A204.1 (cell line): ENCODE results near the gene TBC1D19.

Experiments used
- FAIRE-seq: peaks from 2 replicates; lab custom pipeline; 2012; peaks lifted over from hg19 to GRCh38; lab: Jason Lieb, UNC

The TBC1D19 gene

DNA sequence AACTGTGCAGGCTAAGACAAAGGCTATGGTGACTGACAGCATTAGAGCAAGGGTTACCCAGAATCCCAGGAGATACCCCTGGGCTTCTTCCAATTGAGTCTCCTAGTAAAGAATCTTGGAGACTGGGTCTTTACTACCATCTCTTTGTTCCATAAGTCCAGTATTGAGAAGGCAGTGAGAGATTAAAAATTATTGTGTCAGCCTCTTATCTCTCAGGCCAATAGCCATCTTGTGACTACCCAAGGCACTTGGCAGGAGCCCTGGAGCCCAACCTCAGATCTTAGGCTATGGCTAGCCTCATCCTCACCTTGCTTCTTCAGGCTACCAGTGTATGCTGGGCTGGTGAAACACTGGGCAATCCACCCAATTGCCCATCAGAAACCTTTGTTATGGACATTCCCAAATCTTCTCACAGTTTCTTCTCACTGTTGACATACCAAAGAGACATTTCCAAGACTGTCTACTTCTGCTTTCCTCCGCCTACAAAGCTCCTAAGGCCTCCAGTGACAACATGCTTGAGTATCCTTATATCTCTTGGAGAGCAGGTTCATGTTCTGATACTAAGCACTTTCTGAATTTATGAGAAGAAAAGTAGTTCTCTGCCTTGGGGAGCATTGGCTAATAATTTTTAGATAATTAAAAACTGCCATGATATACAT lies 200.5 kb downstream of the TBC1D19 start:
- no peak for FAIRE-seq

DNA sequence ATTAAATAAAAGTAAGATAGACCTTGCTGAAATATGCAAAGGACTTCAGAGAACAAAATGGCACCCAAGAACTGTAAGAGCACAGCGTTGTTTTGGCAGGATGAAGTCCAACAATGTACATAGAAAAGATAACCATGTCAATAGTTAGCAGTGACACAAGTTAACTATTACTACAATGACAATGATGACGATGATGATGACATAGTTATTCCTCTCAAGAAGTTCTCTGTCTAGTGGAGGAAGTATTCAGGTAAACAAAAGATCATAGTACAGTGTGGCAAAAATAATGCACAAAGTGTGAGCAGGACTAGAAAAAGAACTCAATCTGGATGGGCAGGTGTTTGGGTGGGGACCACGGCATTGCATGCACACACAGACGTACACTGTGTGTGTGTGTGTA lies 201.4 kb downstream of the TBC1D19 start:
- FAIRE-seq, result no peak

DNA sequence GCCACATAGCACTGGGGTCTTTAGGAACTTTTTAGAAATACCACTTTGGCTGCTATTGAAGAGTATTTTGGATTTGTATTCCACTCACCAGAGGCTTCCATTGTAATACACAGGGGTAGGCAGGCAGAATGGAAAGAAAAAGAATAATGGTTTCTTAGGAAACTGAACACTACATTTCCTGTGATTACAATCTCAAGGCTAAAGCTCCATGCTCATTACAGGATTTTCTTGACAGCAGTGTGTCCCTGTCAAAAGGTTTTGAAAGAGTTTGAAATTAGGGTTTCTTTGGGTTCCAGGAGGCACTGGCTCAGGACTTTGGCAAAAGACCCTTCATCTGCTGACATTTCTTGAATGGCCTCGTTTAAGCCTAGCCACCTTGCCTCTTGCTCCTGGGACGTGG lies 201.9 kb downstream of the TBC1D19 start:
- no peak for FAIRE-seq

DNA sequence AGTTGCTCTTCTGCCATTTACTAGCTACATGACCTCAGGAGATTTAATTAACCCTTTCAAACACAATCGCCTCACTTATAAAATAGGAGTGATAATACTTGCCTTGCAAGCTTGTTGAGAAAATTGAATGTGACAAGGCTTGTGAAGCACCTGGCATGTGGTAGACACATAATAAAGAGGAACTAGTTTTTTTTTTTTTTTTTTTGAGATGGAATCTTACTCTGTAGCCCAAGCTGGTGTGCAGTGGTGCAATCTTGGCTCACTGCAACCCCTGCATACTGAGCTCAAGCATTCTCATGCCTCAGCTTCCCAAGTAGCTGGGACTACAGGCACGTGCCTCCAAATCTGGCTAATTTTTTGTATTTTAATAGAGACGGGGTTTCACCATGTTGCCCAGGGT lies 203.0 kb downstream of the TBC1D19 start:
- no peak for FAIRE-seq

DNA sequence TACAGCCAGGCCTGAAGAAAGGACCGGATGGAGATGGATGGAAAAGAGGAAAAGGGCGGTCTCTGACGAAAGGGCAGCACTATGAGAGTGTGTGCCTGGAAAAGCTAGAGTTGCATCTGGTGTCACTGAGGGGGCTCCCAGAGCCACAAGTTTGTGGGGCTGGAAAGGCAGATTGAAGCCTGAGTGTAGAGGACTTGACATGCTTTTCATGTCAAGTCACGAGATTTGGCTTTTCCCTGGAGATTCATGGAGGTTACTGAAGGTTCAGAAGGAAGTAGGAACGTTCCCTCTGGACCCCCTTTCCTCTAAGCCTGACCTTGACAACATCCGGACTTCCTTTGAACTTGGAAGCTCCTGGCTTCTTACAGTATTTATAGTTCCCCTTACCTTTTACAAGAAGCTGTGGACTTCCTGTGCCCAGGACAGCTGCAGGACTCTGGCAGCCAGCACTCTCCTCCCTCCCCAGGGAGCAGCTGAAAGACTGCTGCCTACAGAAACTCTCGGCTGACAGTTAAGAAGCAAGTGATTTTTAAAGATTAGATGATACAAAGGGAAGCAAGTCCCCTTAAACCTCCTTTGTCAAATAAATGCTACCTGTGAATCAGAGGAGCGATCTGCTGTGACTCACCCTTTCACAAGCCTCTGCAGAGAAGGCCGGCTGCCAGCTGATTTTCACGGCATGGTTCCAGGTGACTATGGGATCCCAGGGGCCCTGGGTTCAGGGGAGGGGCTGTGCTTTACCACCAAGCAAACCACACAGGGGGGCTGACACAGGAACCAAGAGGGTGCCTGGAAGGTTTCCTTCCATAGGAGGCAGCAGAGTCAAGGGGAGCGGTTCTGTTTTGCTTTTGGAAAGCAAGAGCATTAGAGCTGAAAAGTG lies 203.8 kb downstream of the TBC1D19 start:
- no peak for FAIRE-seq

DNA sequence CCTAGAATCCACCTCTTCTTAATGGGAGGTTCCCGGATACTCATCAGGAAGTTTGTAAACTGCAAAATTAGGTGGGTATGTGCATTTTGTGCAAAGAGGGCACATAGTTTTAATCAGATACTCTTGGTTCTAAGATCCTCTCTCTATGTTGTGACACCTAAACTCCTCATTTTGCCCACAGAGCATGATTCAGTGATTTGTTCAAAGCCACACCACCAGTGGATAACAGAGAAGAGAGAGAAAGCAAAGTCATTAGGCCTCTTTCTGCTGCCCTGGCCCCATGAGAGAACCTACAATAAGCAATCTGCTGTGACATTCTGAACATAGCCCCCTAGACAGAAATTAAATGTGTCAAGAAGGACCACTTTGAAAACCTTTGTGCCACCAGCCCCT lies 204.5 kb downstream of the TBC1D19 start:
- FAIRE-seq, result no peak

DNA sequence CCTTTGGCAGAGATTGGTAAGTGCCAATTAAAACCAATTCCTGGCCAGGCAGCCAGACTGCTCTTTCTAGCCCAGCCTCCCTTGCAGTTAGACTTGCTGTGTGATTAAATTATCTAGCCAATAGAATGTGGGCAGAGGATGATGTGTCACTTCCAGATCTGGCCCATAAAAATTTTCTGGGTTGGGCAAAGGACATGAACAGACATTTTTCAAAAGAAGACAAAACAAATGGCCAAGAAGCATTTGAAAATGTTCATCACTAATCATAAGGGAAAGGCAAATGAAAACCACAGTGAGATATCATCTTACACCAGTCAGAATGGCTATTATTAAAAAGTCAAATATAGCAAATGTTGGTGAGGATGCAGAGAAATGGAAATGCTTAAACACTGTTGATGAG lies 205.3 kb downstream of the TBC1D19 start:
- FAIRE-seq, result no peak

DNA sequence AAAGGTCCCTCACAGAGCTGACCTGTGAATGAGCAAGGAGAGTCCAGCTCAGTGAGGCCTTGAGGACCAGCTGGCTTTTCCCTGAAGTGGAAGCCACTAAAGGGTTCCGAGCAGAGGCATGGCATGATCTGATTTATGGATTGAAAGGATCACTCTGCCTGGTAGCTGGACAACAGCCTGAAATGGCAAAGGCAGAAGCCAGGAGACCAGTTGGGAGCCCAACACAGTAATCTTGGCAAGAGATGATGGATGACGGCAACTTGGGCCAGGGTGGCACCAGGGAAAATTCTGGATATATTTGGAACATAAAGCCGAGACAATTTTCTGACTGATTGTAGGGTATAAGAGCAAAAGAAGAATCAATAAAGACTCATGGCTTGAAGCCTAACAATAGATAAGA lies 207.5 kb downstream of the TBC1D19 start:
- no peak for FAIRE-seq

DNA sequence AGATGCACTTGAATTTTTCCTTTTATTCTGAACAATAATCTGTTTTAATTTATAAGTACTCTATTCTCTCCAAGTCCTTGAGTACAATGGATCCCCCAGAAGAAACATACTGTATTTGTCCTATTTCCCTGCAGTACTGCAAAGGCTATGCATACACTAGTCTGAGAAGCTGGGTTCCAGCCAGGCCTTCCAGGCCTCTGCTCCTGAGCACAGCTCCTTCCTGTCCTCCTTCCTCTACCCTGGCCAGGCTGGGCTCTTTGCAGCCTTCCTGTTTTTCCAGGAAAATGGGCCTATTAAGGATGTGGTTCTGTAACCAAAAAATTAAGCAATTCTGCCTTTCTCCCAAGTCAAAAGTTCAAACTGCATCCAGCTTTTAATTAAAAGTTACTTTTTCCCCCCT lies 208.8 kb downstream of the TBC1D19 start:
- no peak for FAIRE-seq

DNA sequence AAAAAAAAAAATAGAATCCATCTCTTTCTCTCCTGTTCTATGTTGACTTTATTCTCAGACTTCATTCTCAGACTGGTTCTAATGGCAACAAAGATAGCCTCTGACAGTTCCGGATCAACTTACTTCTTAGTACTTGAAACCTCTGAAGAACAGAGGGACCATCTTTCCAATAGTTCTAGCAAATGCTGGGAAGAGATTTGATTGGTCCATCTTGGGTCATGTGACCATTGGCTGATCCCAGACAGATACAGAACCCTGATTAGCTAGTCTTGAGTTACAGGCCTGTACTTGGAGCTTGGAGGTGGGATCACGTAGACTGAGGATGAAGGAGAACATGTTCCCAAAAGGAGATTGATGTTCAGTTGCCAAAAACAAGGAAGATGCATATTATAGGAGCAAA lies 209.9 kb downstream of the TBC1D19 start:
- no peak for FAIRE-seq

DNA sequence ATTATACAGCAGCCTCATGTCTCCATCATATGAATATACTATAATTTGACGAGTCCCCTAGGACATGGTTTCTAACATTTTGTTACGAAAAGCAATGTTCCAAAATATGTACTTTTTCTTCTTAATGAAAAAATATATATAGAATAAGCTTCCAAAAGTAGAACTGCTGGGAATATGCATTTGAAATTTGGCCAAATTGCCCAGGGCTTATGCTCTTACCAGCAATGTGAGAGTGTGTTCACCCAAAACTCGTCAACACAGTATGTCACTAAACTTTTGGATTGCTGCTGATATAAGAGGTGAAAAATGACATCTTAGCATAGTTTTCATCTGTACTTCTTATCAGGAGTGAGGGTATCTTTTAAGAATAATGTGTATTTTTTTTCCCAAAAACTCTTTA lies 212.2 kb downstream of the TBC1D19 start:
- FAIRE-seq, result no peak

DNA sequence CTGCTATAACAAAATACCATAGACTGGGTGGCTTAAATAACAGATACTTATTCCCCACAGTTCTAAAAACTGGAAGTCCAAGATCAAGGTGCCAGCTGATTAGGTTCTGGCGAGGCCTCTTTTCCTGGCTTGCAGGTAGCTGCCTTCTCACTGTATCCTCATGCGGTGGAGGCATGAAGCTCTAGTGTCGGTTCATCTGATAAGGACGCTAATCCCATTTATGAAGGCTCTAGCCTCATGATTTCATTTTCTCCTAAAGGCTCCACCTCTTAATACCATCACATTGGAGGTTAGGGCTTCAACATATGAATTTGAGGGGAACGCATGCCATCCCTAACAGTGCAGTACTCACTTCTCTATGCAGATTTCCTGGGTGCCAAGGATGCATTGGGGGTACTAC lies 218.9 kb downstream of the TBC1D19 start:
- FAIRE-seq, result no peak

DNA sequence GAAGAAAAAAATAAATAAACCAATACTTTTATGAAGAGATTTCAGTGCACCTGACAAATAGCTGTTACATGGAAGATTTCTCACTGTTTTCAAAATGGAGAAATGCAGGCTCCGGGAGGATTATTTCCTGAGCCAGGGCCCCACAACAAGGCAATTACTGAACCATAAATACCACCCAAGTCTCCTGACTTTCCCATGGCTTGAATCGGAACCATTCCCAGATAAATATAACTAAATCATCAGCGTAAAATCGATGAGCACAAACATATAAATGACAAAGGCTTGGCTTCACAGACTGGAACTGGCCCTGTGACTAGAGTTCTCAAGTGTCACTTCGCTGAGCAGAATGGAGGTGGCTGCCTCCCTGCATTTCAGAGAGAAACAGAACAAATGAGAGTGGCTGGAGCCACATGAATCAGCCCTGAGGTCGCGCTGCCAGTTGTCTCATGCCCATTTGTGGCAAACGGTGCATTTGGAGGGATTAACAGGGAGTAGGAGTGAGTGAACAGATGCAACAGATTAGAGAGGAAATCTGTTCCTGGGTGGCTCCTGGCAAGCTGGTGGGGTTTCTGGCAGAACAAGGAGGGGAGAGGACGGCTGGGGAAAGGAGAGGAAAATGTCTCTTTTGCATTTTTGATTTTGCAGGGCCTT lies 219.5 kb downstream of the TBC1D19 start:
- no peak for FAIRE-seq

DNA sequence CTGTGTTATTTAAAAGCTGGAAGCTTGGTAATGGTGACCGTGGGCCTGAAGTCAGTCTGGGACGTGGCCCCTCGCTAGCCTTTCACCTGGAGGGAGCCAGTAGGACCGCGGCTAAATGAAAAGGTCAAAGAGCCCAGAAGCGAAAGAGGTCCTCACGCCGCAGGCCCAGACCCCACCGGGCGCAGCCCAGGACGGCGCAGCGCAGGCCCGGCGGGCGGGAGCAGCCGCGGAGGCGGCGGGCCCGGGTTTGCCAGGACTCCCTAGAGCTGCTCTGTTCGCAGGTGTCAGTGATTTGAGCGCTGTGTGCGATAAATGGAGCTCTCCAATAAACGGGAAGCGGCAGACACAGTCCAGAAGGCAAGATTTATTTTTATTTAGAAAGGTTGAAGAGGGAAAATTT lies 220.6 kb downstream of the TBC1D19 start:
- no peak for FAIRE-seq

DNA sequence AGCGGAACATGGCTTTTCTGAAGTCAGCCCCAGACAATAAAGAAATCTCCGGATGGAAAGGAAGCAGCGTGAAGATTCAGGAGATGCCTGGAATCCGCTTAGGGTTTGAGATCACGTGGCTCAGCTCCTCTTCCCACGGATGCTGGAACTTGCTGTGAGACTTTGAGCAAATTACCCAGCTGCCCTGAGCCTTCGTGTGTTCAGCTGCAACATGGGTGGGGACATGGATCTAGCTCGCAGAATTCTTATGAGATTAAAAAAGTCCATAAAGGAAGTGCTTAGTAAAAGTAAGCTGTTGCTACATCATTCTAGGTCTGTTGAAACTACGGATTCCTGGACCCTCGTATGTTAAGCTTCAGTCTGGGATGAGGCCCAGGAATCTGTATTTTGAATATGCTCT lies 221.0 kb downstream of the TBC1D19 start:
- FAIRE-seq, result no peak
